NCI-H345 (cell line): ENCODE measurements around the gene FAM120A.

Experiments used
- DNase-seq: peaks from one replicate; lab custom pipeline; 2025; lab: John Stamatoyannopoulos, UW

FAM120A gene

DNA sequence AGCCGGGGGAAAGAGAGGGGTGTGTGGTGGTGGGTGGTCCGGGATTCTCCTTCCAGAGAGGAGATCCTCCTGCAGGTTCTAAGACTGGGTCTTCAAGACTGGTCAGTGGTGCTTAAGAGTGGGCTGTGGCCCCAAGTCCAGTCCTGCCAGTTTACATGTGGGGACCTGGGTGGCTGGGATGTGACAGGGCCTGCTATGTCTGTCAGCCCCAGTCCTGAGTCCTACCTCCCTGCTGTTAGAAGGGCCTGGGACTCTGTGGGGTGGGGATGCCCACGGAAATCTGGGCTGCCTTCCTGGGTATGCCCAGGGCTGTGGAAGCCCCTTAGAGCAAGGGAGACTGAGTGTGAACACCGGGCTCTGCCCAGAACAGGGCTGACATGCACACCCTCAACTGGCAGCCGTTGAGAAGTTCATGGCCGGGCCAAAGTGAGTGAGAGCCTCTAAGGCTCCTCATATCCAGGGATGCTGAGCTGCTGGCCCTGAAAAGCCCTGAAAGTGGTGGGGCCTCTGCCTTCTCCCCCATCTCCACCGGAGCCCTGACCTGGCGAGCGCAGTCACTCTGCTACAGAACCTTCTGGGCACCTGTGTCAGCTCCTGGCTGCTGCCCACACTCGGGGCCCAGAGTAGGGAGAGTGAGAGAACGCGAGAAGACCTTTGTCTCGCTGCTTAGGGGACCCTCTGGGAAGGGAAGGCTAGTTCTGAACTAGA lies 126.6 kb downstream of the FAM120A start:
- DNase-seq = no peak

- DNase-seq = no peak
These were observed 127.4 kb downstream of the FAM120A start for GRCh38 chr9:93578844-93579243.

GRCh38 chr9:93579711-93580516 lies 128.4 kb downstream of the FAM120A start:
- no peak for DNase-seq

GRCh38 chr9:93580654-93581380 lies 129.3 kb downstream of the FAM120A start:
- no peak for DNase-seq

DNA sequence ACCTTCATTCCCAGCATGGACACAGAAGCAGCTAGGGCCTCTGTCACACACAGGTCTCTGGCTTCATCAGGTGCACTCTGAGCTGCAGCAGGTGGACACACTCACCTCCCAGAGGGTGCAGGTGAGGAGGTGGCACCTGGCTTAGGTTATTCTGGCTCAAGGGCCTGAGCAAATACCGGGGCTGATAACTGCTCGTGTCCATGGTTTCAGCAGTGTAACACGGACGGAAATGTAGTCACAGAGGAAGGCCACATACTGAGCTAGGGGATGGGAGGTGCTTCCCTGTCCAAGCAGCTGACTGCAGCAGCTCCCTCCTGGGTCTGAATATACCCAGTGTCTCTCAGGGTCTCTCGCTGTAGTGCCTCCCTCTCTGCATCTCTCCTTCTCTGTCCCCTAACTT lies 130.6 kb downstream of the FAM120A start:
- DNase-seq = peak; percentile 83

GRCh38 chr9:93582550-93582949 lies 131.1 kb downstream of the FAM120A start:
- no peak for DNase-seq

DNA sequence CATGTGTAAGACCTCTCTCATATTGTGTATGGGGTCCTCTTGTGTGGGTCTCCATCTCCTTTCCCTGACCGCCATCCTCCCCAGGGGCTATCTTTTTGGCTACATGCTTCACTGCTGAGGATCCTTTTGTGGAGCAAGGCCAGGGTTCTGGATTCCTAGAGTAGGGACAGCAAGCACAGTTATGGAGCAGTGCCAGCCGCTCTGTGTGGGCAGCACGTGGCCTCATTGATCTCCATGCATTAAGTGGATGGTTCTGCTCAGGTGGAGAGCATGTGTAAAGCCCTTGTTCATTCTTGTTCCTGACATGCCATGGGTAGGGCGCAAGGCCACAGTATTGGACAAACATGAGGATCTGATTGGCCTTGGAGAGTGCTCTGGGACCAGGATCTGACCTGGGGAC lies 133.8 kb downstream of the FAM120A start:
- DNase-seq = peak; percentile 17

DNA sequence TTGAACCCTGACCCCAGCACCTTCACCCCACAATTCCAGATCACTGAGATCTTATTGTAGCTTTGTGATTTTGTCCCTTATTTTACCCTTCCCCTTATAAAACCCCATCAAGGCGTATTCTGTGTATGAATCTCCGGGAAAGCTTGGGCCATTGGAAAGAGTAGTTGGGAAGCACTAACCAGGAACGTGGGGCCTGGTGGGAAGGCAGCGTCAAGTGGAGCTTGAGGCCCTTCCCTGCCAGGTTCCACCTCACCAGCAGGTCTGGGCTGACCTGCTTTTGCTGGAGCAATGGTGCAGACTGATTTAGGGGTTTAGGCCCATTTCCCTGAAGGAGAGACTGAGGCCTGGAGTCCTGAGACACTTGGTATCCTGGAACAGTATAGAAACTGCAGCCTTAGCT lies 134.2 kb downstream of the FAM120A start:
- DNase-seq = no peak

DNA sequence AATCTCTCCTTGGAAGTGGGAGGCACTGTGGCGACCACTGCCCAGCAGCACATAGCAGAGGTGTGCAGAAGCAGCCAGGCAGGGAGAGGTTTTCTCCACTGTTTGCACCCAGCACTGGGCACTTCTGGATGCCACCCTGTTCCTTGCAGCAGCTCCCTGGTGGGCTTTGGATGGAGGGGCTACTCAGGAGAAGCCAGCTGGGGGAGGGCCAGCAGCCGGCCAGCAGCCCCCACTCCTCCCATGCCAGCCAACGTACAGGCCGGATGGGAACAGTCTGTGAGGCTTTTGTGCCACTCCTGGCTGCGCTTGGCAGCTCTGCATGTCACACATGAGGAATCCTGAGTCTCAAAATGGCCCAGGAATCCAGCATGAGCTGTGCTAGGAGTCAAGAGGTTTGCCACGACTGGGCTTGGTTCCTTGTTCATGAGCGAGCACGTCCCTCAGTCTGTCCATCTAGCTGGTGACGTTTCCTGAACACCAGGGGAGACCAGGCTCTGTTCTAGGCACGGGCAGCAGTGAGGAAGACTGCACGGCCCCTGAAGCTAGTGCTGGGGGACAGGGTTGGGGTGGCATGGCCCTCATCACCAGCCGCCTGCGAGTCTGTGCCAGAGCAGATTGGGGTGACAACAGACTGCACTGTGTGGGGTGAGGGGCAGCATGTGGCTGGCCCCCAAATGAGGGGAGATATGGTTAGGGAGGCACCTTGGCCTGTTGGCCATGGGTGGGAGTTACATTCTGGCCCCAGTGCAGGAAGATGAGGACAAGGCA lies 135.0 kb downstream of the FAM120A start:
- no peak for DNase-seq

DNA sequence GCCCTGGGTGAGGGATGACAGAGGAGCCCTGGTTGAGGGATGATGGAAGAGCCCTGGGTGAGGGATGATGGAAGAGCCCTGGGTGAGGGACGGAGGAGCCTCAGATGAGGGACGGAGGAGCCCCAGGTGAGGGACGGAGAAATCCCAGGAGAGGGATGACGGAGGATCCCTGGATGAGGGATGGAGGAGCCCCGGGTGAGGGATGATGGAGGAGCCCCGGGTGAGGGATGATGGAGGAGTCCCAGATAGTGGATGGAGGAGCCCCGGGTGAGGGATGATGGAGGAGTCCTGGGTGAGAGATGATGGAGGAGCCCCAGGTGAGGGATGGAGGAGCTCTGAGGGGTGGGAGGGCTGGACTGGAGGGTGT lies 135.8 kb downstream of the FAM120A start:
- DNase-seq = no peak

GRCh38 chr9:93587651-93588347 lies 136.3 kb downstream of the FAM120A start:
- DNase-seq = no peak

DNA sequence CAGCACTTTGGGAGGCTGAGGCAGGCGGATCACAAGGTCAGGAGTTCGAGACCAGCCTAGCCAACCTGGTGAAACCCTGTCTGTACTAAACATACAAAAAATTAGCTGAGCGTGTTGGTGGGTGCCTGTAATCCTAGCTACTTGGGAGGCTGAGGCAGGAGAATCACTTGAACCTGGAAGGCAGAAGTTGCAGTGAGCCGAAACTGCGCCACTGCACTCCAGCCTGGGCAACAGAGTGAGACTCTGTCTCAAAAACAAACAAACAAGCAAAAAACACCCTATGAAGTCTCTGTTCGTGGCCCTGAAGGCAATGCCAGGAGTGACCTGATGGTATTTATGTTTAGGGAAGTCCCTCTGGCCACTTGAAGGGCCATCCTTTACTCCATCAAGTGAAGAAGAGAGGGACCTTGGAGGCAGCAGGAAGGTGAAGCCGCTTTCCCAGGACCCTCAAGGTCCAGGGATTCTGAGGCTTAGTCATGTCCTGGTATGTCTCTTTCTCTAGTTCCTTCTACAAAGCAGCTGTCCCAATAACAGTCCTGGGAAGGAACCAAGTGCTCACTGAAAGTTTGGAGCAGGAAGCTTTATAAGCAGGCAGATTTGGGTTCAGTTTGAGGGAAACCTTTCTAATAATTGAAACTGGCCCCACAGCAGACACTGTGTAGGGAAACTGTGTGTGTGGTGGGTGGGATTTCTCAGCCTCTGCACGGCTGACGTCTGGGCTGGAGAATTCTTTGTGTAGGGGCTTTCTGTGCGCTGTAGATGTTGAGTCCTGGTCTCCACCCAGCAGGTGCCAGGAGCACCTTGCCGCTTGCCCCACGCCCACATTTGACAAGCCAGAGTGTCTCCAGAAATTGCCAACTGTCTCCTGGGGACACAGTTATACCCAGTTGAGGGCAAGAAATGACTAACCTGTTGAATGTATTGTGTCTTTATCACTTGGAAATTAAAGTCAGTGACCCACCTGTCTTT lies 137.4 kb downstream of the FAM120A start:
- no peak for DNase-seq

DNA sequence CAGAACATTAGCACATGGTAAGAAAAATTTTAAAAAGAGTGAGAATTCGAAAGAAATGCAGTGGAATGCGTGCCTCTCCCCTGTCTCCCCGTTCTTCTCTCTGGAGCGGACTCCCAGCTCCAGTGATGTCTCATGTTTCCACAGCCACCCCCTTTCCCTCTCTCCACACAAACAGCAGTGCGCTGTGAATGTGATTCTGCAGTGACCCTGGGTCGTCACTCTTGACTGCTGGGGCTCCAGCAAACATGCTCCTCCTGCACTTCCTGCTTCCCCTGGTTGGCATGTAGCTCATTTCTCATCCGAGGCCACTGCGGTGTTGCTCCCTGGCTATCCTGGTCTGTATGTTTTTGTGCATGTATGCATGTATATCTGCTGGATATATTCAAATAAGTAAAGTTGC lies 138.2 kb downstream of the FAM120A start:
- DNase-seq = no peak

DNA sequence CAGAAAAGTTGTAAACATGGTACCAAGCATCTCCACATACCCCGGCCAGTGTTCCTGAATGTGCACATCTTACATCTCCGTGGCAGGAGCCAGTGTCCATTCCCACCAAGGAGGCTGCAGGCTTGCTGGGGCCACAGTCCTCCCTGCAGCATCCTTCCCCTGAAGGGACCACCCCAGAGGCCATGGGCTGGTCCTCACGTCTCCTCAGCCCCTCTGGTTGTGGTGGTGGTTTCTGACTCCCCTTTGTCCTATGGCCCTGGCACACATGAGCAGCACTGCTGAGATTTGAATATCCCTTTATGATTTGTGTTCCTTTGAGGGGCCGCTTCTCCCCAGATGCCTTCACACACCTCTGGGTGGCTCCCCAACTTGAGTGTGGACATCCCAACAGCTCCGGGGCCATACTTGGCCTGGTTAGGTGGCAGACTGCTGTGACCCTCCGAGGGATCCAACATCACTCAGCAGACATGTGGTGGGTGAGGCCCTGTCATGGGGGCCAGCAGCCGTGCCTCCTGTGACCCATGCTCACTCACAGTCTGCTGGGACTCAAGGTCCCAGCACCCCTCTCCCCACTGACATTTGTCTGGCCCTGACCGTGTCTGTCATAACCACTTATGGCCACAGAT lies 139.2 kb downstream of the FAM120A start:
- no peak for DNase-seq

DNA sequence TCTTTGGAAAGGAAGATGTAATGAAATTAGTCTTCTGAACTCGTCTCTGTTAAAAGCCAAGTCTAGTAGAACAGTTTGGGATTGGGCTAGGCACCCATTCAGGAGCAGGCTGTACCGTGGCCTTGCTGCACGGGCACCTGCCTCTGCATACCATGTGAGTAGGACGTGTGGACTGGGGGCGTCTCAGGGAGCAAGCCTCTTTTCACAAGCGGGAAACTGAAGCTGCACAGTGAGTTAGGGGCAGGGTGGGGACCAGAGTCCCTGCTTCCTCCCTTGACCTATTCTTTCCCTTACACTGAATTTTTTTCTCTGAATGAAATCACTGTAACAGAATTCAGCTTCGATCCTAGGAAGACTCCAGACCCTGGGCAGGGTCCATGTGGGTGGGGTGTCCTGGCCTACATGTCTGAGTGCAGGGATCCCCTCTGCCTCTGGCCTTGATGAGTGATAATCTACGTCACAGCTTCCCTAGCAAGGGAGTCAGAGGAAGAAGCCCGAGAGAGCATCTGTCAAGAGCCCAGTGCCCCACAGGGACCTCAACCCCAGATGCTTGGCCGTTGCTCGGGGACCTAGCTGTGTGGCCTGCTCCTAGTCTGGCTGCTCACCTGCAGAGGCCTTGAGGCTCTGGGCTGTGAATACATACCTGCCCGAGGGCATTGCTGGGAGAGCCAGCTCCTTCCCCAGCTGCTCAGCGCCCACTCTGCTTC lies 140.0 kb downstream of the FAM120A start:
- no peak for DNase-seq

GRCh38 chr9:93592008-93592642 lies 140.6 kb downstream of the FAM120A start:
- no peak for DNase-seq

DNA sequence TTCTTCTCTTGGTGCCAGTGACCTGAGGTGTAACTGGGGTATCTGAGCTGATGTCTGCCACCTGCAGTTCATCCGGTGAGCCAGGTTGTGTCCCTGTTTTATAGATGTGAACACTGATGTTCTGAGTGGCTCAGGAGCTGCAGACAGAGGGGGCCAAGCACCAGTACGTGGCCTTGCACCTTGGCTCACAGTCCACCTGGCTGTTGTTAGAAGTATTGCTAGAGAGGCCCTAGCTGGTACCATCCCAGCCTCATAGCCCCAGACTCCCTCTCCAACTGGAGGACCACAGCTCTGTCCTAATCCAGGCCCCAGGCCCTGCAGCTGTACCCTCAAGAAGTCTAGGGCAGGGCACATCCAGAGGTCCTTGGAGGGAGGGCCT lies 141.1 kb downstream of the FAM120A start:
- DNase-seq = no peak

DNA sequence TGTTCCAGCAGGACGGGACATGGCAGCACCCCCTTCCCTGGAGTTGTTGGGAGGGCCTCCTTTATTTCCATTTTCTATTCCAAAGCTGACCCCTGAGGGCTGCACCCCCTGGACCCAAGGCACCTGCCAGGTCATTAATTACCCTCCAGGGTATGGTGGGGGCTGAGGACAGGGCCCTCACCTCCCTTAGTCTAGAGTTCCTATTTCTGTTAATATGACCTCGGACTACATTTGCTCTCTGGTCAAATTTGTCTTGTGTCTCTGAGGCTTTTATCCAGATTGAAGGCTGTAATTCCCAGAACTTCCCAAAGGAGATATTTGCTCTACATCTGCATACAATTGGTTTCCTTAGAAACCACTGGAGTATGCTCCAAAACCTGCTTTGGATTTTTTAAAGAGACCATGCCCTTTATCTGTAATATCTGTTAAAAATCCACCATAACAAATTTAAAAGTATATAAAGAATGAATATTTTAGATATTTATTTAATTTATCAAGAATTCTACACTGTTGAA lies 141.7 kb downstream of the FAM120A start:
- DNase-seq = no peak
